ENCODE measurements around the gene SPATA31E1.
A peak's percentile ranks its signal among the peaks of the same experiment; 100 is the strongest.
"Not testable (repeated sequence)": the region's sequence is repeated elsewhere in the genome, so short reads cannot be mapped to it uniquely, and the experiment has no call there.

SPATA31E1 gene

DNA sequence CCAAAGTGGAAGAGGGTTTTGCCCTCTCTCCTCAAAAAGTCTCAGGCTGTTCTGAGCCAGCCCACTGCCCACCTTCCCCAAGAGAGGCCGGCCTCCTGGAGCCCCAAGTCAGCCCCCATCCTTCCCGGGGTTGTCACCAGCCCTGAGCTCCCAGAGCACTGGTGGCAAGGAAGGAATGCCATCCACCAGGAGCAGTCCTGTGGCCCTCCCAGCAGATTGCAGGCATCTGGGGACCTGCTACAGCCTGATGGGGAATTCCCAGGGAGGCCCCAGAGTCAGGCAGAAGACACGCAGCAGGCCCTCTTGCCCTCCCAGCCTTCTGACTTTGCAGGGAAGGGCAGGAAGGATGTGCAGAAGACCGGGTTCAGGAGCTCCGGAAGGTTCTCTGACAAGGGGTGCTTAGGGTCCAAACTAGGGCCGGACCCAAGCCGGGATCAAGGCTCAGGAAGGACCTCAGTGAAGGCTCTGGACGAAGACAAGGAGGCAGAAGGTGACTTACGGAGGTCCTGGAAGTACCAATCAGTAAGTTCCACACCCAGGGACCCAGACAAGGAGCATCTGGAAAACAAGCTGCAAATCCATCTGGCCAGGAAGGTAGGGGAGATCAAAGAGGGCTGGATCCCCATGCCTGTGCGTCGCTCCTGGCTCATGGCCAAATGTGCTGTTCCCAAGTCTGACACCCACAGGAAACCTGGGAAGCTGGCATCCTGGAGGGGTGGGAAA is 3.7 kb downstream of the SPATA31E1 start:
- FAIRE-seq = no peak

DNA sequence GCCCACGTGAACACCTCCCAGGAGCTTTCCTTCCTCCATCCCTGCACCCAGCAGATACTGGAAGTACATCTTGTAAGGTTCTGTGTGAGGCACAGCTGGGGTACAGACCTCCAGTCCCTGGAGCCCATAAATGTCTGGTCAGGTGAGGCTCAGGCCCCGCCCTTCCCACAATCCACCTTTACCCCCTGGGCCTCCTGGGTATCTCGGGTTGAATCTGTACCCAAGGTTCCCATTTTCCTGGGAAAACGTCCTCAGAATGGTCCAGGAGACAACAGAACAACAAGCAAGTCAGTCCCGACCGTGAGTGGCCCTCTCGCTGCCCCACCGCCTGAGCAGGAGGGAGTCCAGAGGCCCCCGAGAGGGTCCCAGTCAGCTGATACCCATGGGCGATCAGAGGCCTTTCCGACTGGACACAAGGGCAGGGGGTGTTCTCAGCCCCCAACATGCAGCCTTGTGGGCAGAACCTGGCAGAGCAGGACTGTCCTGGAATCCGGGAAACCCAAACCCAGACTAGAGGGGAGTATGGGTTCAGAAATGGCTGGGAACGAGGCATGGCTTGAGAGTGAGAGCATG is 4.3 kb downstream of the SPATA31E1 start:
- FAIRE-seq = no peak

DNA sequence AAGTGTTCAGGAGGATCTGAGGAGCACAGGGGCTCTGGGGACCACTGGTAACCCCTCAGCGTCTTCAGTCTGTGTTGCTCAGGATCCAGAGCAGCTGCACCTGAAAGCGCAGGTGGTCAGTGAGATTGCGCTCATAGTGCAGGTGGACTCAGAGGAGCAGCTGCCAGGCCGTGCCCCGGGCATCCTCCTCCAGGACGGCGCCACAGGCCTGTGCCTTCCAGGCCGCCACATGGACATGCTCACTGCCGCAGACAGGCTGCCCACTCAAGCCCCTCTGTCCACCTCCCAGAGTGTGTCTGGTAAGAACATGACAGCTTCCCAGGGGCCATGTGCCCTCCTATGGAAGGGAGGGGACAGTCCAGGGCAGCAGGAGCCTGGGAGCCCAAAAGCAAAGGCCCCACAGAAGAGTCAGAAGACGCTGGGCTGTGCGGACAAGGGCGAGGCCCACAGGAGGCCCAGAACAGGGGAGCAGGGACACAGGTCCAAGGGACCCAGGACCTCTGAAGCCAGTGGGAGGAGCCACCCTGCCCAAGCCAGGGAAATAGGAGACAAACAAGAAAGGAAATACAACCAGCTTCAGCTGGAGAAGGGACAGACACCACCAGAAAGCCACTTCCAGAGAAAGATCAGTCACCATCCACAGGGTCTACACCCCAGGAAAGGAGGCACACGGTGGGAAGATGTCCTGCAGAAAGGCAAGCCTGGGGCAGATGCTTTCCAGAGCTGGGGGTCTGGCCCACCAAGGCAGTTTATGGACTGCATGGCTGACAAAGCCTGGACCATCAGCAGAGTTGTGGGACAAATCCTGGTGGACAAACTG is 5.2 kb downstream of the SPATA31E1 start:
- FAIRE-seq = no peak

DNA sequence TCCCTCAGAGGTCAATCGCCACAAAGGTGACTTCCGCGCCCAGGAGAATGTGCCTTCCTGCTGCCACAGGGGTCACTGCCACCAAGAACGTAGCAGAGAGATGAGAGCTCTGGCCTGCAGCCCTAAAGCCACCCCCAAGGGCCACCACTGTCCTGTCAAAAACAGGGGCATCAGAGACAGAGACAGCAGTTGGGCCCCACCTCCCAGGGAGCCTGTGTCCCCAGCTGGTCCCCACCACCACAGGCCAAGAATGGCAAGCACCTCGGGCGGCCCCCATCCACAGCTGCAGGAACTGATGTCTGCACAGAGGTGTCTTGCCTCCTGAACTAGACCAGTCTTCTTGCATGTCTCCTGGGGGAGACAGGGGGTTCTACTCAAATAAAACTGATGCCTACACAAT is 5.8 kb downstream of the SPATA31E1 start:
- no peak for FAIRE-seq

DNA sequence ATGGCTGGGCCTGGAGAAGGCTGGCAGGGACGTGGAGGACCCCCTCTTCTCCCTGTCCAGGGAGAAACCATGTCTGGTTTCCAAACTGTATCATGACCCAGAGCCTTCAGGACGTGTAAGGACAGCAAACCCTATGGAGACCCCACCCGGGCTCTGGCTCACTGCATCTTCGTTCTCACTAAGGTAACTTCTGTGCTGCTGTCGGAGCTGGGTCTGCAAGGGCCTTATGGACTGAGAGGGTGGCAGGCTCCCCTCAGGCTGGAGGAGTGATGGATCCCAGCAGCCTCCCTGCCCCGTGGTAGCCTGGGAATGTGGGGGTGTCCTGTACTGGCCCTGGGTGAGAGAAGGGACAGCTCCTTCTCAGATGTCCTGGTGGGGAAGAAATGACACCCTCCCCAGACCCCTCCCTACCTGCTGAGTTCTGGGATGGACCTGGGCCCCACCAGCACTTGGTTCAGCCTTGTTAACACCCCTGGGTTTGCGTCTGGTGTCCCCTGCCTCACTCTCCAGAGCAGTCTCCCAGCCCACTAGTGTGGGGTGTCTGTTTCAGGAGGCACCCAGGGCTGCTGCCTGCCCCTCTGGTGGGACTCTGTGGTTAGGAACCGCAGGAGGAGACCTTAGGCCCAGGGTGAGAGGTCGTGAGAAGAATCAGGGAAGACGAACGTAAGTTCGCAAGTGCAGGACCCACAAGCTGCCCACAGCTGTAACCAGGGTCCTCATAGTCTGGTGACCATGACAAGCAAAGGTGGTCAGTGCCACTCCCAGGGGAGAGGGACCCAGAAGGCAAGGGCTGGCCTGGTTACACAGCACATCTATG is 6.6 kb downstream of the SPATA31E1 start:
- no peak for FAIRE-seq

DNA sequence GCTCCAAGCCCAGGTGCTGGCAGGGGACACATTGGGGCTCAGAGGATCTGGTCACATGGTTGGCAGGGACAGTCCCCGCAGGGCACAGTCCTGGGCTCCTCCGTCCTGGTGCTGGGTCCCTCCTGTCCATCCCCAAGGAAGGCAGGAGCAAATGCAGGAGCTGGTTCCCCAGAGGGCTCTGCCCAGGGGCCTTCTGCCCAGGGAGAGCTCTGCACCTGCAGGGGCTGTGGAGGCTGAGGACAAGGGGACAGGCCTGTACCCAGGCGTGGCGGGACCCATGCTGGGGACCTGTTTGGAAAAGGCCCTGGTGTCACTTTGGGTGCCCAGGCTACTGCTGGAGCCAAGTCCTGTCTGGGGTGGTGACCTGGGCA is 7.2 kb downstream of the SPATA31E1 start:
- FAIRE-seq = no peak

DNA sequence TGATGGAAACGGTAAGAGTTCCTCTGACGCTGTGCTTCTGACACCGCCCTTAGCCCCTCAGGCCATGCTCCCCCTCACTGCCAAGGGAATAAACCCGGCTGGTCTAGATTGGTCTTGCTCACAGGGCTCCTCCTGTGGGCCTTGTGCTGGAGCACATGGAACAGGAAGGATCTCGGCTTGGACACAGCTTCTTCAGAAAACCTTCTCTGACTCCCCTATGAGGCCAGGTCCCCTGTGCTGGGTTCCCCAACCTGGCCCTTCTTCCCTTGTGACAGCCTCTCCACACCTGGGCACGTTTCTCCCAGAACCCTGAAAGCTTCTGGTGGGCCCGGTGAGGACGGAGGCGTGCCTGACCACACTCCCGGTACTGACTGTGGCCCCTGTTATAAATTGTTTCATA is 8.2 kb downstream of the SPATA31E1 start:
- no peak for FAIRE-seq

DNA sequence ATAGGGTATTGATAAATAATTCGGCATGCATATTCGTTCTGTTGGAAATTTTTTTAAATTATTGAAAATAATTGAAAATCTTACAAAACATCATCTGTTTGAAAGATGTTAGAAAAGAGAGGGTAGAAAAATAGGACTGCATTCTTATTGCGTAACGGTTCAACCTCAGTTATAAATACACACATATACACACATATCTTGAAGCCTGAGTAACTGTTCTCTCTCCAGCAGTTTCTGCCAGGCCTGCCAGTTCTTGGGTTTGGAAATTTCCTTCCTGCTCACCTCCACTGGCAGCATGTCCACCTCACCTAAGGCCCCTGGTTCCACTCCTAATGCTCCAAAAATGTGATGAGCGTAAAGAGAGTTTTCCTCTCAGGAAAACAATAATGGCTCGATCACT is 9.1 kb downstream of the SPATA31E1 start:
- FAIRE-seq = peak; percentile 15

DNA sequence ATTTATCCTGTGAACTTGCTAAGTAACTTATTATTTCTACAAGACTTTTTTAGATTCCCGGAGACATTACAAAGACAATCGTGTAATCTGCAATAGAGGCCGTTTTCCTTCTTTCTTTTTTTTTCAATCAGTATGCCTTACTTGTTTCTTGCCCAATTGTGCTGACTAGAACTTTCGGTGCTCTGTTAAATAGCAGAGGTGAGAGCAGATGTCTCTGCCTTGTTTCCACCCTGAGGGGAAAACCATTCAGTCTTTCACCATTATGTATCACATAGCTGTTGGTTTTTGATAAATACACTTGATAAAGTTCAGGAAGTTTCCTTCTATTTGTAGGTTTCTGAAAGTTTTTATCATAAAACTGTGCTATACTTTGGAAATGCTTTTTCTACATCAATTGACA is 10.3 kb downstream of the SPATA31E1 start:
- FAIRE-seq = no peak

DNA sequence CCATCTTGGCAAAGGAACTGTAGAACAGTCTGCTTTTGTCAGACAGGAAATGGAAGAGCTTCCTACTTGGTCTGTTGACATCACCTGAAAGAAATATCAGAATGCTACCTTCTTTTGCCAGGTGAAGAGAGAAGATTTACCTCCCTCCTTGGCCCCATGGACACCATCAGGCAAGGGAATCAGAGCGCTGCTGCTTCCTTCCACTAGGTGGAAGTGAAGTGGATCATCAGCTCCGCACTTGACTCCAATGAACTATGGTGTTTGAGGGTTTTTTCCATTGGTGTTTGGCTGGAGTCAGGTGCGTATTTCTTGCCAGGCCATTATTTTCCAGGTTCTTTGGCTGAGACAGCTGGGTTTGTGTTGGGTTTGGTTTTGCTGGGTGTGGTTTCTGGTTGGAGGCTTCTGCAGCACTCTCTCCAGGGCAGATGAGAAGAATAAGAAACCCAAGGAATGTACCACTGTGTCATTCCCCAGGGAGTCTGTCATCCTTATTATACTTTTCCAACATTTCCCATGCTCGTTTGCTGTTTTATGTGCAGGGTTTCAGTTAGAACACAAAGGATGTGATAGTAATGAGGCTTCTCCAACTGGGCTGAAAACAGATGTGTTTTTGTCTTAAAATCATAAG is 12.4 kb downstream of the SPATA31E1 start:
- no peak for FAIRE-seq

DNA sequence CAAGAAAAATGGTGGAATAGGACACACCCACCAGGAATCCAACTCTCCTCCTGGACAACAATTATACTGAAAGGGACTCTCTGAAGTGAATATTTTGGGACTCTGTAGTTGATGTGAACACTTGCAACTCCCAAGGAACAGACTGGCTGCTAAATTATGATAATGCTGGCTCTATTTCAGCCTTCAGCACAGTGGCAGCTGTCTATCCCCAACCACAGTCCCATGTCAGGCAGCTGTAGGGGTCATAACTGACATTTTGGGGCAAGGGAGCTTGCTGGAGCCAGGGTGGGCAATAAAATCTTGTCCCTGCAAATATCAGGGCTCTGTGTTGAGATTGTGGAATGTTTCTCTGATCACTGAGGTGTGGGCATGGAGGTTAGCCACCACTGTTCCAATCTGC is 14.2 kb downstream of the SPATA31E1 start:
- FAIRE-seq = no peak

DNA sequence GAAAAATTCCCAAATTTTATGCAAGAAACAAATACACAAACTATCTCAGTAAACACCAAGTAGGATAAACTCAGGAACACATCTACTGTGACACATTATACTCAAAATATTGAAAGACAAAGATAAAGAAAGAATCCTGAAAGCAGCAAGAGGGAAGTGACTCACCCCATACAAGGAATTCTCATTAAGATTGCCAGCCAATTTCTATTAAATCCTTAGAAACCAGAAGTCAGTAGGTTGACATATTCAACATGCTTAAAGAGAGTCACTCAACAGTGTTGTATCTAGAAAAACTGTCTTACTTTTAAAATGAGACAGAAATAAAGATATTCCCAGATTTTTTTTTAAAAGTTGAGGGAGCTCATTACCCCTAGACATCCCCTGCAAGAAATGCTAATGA is 15.5 kb downstream of the SPATA31E1 start:
- FAIRE-seq = no peak

DNA sequence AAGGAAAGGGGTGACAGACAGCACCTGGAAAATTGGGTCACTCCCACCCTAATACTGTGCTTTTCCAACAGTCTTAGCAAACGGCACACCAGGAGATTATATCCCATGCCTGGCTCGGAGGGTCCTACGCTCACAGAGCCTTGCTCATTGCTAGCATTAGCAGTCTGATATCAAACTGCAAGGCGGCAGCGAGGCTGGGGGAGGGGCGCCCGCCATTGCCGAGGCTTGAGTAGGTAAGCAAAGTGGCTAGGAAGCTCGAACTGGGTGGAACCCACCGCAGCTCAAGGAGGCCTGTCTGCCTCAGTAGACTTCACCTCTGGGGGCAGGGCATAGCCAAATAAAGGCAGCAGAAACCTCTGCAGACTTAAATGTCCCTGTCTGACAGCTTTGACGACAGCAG is 19.7 kb downstream of the SPATA31E1 start:
- not testable (repeated sequence) for FAIRE-seq

DNA sequence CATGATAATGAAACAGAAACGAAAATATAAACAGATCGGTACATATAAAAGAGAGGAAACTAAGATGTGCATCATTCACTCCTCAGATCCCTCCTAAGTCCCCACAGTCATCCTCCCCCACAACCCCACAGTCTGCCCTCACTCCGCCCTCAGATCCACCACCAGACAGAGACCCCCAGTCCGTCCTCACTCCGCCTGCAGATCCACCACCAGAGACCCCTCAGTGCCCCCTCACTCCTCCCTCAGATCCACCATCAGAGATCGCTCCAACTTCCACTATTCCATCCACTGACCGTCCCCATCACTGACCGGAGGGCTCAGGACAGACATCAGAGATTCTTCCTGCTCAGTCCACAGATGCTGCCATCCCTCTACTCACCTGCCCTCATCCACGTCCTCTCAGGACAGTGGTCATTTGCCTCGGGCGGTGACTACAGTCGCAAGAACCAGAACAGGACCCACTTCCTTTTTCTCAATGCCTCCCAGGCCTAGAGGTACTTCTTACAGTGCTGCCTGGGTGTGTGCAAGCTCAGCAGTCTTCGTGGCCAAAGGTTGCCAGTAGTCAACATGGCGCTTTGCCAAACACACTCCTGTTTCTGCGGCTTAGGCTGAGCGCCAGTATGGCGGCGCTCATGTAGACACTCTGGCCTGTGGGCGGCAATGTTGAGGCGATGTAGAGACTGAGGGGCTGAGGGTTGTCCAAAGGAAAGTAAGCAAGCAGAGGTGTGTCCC is 26.8 kb downstream of the SPATA31E1 start:
- no peak for FAIRE-seq

DNA sequence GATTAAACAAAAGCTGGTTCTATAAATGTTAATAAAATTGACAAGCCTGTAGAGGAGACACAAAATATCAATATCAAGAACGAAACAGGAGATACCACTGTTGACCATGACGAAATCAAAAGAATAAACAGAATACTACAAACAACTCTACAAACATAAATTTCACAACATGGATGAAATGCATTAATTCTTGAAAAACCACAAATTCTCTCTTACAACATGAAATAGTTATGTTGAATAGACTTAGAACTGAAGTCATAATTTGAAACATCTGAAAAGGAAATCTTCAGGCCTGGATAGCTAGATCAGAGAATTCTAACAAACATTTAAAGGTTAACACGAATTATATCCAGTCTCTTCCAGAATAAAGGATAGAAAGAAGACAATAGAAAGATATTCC is 28.1 kb downstream of the SPATA31E1 start:
- FAIRE-seq = no peak

DNA sequence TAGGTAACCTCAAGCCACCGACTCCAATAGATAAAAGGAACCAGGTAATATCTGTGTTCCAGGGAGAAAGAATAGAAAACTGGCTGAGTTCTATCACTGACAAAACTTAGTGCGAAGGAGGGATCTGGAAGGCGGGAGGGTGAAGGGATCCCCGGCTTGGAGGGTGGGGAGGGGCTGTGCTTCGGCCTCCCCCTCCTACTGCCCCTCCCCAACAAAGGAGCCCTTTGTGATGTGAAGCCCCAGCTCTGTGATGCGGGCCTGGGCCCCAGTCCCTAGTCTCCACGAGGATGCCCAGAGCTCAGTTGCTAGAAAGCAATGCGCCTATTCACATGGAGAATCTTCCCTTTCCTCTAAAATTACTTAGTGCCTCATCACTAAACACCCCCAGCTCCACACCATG is 35.0 kb downstream of the SPATA31E1 start, which contains the start of gene SPATA31C1:
SPATA31C1 (plus strand) TSS at position 301 of the 400 bp plus-strand sequence.
- FAIRE-seq = not testable (repeated sequence)

DNA sequence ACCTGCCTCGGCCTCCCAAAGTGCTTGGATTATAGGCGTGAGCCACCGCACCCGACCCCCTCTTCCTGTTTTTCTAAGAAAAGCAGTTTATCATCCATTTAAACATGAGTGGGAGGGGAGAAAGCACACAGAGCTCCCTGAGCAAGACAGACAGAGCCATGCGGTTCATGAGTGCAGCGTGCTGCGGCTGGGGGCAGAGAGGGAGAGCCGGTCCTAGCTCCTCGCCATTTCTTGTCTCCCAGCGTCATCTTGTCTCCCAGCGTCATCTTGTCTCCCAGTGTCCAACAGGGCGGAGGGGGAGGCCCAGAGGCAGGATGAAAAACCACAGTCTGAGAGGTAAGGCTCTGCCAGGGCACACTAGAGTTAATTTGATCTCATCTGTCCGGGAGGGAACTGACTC is 36.3 kb downstream of the SPATA31E1 start:
- FAIRE-seq = not testable (repeated sequence)

DNA sequence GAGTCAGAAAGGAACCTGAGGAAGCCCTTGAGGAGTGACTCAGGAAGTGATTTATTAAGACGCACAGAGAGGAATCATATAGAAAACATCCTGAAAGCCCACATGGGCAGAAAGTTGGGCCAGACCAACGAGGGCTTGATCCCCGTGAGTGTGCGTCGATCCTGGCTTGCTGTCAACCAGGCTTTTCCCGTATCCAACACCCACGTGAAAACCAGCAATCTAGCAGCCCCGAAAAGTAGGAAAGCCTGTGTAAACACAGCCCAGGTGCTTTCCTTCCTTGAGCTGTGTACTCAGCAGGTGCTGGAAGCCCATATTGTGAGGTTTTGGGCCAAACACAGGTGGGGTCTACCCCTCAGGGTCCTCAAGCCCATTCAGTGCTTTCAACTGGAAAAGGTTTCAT is 38.9 kb downstream of the SPATA31E1 start:
- FAIRE-seq = not testable (repeated sequence)

DNA sequence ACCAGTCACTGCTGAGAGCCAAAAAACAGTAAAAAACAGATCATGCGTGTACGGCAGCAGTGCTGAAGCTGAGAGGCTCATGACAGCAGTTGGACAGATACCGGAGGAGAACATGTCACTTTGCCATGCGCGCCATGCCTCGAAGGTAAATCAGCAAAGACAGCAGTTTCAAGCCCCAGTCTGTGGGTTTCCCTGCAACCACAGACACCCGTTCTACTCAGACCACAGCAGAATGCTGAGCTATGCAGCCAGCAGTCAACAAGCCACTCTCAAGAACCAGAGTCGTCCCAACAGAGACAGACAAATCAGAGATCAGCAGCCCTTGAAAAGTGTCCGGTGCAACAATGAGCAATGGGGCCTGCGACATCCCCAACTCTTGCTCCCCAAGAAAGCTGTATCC is 40.3 kb downstream of the SPATA31E1 start:
- FAIRE-seq = not testable (repeated sequence)

DNA sequence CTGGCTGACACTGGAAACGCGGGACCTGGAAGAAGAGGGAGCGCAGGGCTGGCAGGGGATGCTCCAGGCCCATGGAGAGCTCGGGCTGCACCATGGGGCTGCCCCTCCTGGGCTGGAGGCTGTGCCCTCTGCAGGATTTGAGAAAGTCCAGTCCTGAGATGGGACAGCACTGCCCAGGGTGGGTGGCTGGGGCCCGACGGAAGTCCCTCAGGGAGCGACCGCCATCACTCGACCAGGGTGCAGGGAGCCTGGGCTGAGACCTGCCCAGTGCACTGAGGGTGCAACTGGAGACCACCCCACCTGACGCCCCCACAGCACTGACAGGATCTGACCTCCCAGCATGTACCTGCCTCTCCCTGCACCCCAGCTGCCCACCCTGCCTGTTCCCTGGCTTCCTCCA is 42.2 kb downstream of the SPATA31E1 start:
- not testable (repeated sequence) for FAIRE-seq

DNA sequence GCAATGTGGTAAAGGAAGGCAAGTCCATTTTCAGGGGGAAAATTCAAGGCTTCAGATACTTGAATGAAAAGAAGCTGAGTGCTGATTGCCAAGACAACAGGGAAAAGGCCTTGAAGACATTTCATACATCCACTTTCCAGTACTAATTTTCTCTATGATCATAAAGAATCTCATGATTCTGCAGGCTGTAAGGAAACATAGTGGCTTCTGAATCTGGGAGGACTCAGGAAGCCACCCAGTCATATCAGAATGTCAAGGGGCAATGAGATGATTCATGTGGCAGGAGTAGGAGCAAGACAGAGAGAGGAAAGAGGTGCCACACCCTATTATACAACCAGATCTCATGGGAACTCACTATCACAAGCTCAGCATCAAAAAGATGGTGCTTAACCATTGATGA is 46.5 kb downstream of the SPATA31E1 start:
- FAIRE-seq = not testable (repeated sequence)

DNA sequence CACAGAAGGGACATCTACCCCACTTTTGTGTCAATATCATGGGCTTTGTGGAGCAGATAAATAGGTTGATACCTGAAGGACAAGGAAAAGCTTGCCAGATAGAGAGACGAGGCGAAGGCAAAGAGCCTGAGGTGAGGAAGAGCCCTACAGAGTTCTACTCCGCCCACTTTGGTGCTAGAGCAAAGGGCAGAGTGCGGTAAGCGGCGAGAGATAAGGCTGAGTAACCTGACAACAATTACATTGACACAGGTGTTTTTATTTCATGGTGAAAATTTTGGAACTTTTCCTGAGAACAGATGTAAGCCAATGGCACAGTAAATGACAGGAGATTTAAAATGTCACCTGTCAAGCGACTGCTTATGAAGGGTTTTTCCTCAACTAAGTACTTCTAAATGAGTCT is 51.8 kb downstream of the SPATA31E1 start:
- FAIRE-seq = not testable (repeated sequence)
